ENCODE results near the gene NFKBIE. TPM values are rescaled to one million over a fixed set of nuclear protein-coding genes. Genes with fewer than 3 reads are reported as not detected.

The NFKBIE gene
- total RNA-seq, 2 donors from 2014 or later: 3.8 to 8.7 TPM

GRCh38 chr6:44248579-44248978 is 16.8 kb downstream of the NFKBIE start:
- peaks cover 0 to 36% of the 10 kb centered on the region in 2 donors for H3K4me1 ChIP-seq
- no peak for TF ChIP-seq CTCF (IDR thresholded peaks at IDR 0.05)
- no peaks in the 10 kb centered on the region for H3K9me3 ChIP-seq
- H3K27me3 ChIP-seq: no peaks in the 10 kb centered on the region
- peak overlapping the region; percentile 92 to 95 for H3K4me3 ChIP-seq
- H3K36me3 ChIP-seq: peaks cover 52% of the 10 kb centered on the region
- H3K27ac ChIP-seq: peak overlapping the region; percentile 100
- DNase-seq (ENCODE audit: low spot score): no peak

GRCh38 chr6:44247338-44248302 is 17.7 kb downstream of the NFKBIE start:
- Histone ChIP-seq H3K4me1 (peaks cover 0 to 36% of the 10 kb centered on the region in 2 donors), H3K9me3 (no peaks in the 10 kb centered on the region), H3K27ac (peak overlapping the region; percentile 100), H3K36me3 (peaks cover 42% of the 10 kb centered on the region), H3K4me3 (peak overlapping the region; percentile 92 to 95), H3K27me3 (no peaks in the 10 kb centered on the region)
- no peak for TF ChIP-seq CTCF (IDR thresholded peaks at IDR 0.05)
- no peak for DNase-seq (ENCODE audit: low spot score)

- no peaks in the 10 kb centered on the region for H3K9me3 ChIP-seq
- H3K4me1 ChIP-seq: peaks cover 0 to 36% of the 10 kb centered on the region in 2 donors
- peak within 1 kb of the TSS; percentile 100 for H3K27ac ChIP-seq
- peaks cover 34% of the 10 kb centered on the region for H3K36me3 ChIP-seq
- peak within 1 kb of the TSS; percentile 92 to 95 for H3K4me3 ChIP-seq
- no peak for TF ChIP-seq CTCF (IDR thresholded peaks at IDR 0.05)
- peak; percentile 98 for DNase-seq (ENCODE audit: low spot score)
- no peaks in the 10 kb centered on the region for H3K27me3 ChIP-seq
Observed at GRCh38 chr6:44246663-44247337, 18.6 kb downstream of the NFKBIE start, which contains the start of gene HSP90AB1. Gene HSP90AB1 (plus strand): TSS chr6:44247101. CDS start chr6:44248630, 1,529 bp downstream.

DNA sequence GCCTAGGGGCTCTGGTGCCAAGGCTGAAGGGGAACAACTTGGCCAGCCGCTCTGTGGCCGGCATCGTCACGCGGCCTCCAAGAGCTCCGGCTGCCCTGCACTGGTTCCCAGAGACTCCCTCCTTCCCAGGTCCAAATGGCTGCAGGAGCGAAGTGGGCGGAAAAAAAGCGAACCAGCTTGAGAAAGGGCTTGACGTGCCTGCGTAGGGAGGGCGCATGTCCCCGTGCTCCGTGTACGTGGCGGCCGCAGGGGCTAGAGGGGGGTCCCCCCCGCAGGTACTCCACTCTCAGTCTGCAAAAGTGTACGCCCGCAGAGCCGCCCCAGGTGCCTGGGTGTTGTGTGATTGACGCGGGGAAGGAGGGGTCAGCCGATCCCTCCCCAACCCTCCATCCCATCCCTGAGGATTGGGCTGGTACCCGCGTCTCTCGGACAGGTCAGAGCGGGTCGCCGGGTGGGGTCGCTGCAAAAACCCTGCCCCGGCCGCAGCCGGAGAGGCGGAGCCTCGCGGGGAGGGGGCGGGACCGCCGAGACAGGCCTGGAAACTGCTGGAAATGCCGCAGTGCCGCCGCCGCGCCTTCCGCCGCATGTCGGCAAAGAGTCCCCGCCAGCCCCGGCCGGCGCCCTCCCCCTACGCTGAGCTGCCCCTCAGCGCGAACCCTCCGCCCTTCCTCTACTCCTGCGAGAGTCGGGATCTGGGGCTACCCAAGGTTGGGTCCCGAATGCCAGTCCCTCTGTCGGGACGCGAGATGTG is 19.3 kb downstream of the NFKBIE start:
- peak overlapping the region; percentile 92 to 95 for H3K4me3 ChIP-seq
- no peaks in the 10 kb centered on the region for H3K27me3 ChIP-seq
- H3K36me3 ChIP-seq: peaks cover 27% of the 10 kb centered on the region
- peaks cover 0 to 35% of the 10 kb centered on the region in 2 donors for H3K4me1 ChIP-seq
- peak overlapping the region; percentile 100 for H3K27ac ChIP-seq
- H3K9me3 ChIP-seq: no peaks in the 10 kb centered on the region
- TF ChIP-seq CTCF (IDR thresholded peaks at IDR 0.05): peak in 1 of 2 donors; percentile 62
- peak; percentile 88 for DNase-seq (ENCODE audit: low spot score)

DNA sequence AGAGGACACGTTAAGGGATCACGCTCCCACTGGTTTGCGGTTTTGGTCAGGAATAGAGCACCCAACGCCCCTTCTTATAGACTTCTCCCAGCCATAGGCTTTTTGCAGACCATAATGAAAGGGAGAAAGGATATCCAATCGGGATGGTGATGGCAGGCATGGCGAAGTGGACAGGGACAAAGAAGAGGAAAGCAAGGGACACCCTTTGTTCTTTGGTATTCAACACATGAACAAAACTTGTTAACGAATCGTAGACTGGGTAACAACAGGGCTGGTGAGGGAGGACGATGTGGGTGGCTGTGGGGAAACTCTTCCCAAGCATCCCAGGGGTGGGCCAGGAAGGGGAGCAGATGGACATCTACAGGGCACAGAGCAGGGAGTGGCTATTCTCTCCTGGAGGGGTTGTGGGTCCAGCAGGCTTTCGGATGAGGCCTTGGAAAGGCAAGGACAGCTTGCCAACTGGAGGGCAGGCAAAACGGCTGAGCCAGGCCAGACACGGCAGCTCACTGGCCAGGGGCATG is 19.9 kb downstream of the NFKBIE start:
- Histone ChIP-seq H3K4me3 (peak overlapping the region; percentile 92 to 95), H3K27ac (peak overlapping the region; percentile 100), H3K4me1 (peaks cover 0 to 28% of the 10 kb centered on the region in 2 donors), H3K36me3 (peaks cover 21% of the 10 kb centered on the region), H3K27me3 (no peaks in the 10 kb centered on the region), H3K9me3 (no peaks in the 10 kb centered on the region)
- DNase-seq (ENCODE audit: low spot score): no peak
- no peak for TF ChIP-seq CTCF (IDR thresholded peaks at IDR 0.05)
